Measurements from ENCODE around the gene PHAX. TPM values are rescaled to one million over a fixed set of nuclear protein-coding genes. Genes with fewer than 3 reads are reported as not detected.

PHAX gene
- total and polyA plus RNA-seq, 10 of the 15 experiments (the other 5 are each of a cell fraction or from before 2014, with no cell fraction given): 28.2 to 88.7 (median 60.3) TPM

DNA sequence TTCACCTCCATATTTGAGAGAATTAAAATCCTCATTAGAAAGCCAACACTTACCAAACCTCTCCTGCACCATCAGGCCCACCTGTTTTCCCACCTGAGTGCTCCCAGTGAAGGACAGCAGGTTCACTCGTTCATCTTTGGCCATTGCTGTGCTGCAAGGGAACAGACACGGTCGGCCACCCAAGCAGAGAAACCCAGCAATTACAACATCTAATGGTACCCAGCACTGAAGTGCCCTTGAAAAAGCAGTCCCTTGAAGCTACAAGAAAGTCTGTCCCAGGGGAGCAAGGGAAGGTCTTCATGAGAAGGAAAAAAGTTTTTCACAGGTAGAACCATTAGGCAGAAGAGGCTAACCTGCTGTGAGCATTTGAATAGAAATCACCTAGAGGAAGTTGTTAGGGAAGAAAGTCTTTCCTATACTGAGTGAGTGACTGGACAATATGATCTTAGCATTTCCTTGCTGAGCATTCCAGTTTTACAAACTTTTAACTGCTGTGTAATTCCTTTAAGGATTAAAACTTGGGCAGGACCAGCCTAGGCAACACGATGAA, 32.5 kb upstream of the PHAX start:
- BruUV-seq (replicated peaks): no TSS peak
- Histone ChIP-seq H2AFZ (ENCODE audit: control insufficient read depth, low read depth, low read length) (no peak overlapping the region), H3K79me2 (ENCODE audit: control insufficient read depth, insufficient read depth, low read length) (no peaks in the 10 kb centered on the region), H3K9ac (ENCODE audit: control insufficient read depth, insufficient read depth, low read length) (no peak overlapping the region), H3K4me3 (no peak overlapping the region), H3K27ac (ENCODE audit: control insufficient read depth, insufficient read depth) (no peak overlapping the region), H3K9me3 (replicated peaks; ENCODE audit: control insufficient read depth, insufficient read depth, low read length) (no peaks in the 10 kb centered on the region), H3K4me1 (ENCODE audit: control insufficient read depth, insufficient read depth, low read length) (no peaks in the 10 kb centered on the region), H4K20me1 (ENCODE audit: control insufficient read depth, insufficient read depth) (no peaks in the 10 kb centered on the region), H3K4me2 (ENCODE audit: control insufficient read depth, insufficient read depth) (no peak overlapping the region), H3K36me3 (ENCODE audit: control insufficient read depth in 2 of 2, insufficient read depth in 2 of 2, low read length in 1 of 2) (no peaks in the 10 kb centered on the region), H3K27me3 (replicated peaks in 1 of 2; ENCODE audit: control insufficient read depth in 2 of 2, insufficient read depth in 2 of 2, low read length in 1 of 2) (no peaks in the 10 kb centered on the region)
- FAIRE-seq: no peak
- ChIA-PET RAD21 (ENCODE audit: unreplicated experiment) (no interaction called here), POLR2A (no interaction called here), SMC1A (ENCODE audit: uncharacterized antibody, unreplicated experiment) (no interaction called here), CTCF (no interaction called here)
- DNase-seq (ENCODE audit: low read depth, low spot score): no peak
- TF ChIP-seq, protein P1, sequence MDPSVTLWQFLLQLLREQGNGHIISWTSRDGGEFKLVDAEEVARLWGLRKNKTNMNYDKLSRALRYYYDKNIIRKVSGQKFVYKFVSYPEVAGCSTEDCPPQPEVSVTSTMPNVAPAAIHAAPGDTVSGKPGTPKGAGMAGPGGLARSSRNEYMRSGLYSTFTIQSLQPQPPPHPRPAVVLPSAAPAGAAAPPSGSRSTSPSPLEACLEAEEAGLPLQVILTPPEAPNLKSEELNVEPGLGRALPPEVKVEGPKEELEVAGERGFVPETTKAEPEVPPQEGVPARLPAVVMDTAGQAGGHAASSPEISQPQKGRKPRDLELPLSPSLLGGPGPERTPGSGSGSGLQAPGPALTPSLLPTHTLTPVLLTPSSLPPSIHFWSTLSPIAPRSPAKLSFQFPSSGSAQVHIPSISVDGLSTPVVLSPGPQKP (IDR thresholded peaks at IDR 0.05; ENCODE audit: low read depth, low read length): no peak
- TF ChIP-seq KAT2A (conservative IDR thresholded peaks at IDR 0.05; ENCODE audit: control insufficient read depth, low read depth, low read length): no peak
- TF ChIP-seq BRCA1 (IDR thresholded peaks at IDR 0.05; ENCODE audit: low read depth, low read length): no peak
- TF ChIP-seq RB1 (IDR thresholded peaks at IDR 0.05; ENCODE audit: borderline replicate concordance): no peak
- TF ChIP-seq ATF7 (IDR thresholded peaks at IDR 0.05; ENCODE audit: low read depth): no peak
- TF ChIP-seq, protein P2, sequence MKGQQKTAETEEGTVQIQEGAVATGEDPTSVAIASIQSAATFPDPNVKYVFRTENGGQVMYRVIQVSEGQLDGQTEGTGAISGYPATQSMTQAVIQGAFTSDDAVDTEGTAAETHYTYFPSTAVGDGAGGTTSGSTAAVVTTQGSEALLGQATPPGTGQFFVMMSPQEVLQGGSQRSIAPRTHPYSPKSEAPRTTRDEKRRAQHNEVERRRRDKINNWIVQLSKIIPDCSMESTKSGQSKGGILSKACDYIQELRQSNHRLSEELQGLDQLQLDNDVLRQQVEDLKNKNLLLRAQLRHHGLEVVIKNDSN (IDR thresholded peaks at IDR 0.05; ENCODE audit: borderline replicate concordance, extremely low read length, insufficient read depth, low read depth, low read length): no peak
- TF ChIP-seq, protein P3, sequence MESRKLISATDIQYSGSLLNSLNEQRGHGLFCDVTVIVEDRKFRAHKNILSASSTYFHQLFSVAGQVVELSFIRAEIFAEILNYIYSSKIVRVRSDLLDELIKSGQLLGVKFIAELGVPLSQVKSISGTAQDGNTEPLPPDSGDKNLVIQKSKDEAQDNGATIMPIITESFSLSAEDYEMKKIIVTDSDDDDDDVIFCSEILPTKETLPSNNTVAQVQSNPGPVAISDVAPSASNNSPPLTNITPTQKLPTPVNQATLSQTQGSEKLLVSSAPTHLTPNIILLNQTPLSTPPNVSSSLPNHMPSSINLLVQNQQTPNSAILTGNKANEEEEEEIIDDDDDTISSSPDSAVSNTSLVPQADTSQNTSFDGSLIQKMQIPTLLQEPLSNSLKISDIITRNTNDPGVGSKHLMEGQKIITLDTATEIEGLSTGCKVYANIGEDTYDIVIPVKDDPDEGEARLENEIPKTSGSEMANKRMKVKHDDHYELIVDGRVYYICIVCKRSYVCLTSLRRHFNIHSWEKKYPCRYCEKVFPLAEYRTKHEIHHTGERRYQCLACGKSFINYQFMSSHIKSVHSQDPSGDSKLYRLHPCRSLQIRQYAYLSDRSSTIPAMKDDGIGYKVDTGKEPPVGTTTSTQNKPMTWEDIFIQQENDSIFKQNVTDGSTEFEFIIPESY (IDR thresholded peaks at IDR 0.05): no peak
- TF ChIP-seq RELA (IDR thresholded peaks at IDR 0.05; ENCODE audit: borderline replicate concordance, partially characterized antibody): no peak
- no peak for TF ChIP-seq HCFC1 (IDR thresholded peaks at IDR 0.05; ENCODE audit: low read length)
- in situ Hi-C loops (cut with MboI): no loop called here
- intact Hi-C loops (cut with micrococcal nuclease; ENCODE audit: unreplicated experiment): no loop called here
- WGBS (ENCODE audit: insufficient coverage, insufficient replicate concordance, low lambda C conversion rate, missing lambda C conversion rate): 11% methylated on average over 4 of the region's 4 CpGs
- ATAC-seq: no peak

Measured in GM12878 (cell line).